Amniotic epithelial cell (primary cell): ENCODE data around the gene HS3ST6.
"Not testable (repeated sequence)": the region's sequence is repeated elsewhere in the genome, so short reads cannot be mapped to it uniquely, and the experiment has no call there.

Experiments used
- DNase-seq: peaks from one replicate; pipeline ENCODE4 v3.0.0-alpha.2; 2010; ENCODE audit warnings: low read depth

Gene HS3ST6

DNA sequence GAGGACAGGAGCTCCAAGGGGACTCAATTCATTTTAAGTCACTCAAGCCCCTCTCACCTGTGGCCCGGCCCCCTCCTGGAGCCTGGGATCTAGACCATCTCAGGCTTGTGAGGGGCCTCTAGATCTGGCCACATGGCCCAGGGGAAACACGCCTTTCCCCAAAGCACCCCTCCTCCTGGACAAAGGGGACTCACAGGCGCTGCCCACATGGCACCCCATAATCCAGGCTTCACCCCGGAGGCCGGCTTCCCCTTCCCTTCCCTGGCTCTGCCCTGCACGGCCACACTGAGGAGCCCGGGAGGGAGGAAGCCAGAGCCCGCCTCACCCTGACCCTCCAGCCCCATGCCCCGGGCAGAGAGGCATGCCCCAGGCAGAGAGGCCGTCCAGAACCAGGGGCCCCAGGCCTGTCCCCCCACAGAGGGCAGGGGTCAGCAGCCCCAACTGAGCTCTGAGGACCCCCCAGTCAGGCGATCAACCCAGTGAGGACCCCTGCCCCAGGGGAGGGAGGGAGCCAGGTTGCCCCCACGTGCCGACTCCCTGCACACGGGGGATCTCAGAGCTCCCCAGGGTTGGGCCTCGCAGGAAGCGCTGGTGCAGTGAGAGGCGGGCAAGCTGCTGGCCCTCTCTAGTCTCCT lies 10.9 kb downstream of the HS3ST6 start:
- DNase-seq: no peak

DNA sequence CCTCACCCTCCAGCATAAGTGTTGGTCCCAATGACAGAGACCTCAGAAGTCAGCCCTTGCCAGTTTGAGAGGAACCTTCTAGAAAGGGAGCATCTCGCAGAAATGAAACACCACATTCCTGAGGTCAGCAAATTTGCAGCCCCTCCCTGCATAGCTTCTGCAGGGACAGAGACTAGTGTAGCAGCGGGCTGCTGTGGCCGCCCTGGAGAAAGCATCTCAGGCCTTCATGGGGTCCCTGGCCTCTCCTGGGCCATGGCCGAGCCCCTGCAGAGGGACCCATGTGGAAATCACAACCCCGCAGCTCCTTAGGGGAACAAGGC lies 11.4 kb downstream of the HS3ST6 start:
- no peak for DNase-seq

DNA sequence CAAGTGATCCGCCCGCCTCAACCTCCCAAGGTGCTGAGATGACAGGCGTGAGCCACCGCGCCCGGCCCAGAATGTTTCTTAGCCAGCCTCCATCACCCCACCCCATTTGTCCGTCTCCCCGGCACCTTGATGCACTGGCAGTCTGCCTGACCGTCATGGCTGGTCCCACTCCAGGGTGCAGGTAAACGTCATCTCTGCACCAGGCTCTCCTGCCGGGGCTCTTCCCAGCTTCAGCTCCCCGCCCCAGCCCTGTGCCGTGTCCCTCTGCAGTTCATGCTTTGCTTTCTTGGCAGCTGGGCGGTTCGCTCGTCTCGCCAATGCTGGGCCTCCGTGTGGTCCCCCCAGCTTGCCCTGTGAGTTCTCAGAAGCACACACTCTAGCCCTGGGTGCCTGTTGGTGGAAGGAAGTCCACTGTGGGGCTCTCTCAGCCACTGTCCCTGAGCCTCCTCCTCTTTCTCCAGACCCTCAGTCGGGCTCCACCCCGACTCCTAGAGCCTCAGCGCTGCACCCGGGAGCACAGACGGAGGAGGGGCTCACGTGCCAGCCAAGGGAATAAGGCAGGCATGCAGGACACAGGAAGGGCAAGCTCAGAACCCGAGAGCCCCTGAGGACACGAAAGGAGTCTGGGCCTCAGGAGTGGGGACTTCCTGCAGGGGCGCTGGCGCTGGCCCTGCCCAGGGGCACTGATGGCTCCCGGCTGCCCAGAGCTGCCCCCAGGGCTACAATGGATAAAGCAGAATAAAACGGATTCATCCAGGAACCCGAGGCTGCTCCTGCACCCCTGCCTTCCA lies 12.0 kb downstream of the HS3ST6 start:
- DNase-seq: no peak

DNA sequence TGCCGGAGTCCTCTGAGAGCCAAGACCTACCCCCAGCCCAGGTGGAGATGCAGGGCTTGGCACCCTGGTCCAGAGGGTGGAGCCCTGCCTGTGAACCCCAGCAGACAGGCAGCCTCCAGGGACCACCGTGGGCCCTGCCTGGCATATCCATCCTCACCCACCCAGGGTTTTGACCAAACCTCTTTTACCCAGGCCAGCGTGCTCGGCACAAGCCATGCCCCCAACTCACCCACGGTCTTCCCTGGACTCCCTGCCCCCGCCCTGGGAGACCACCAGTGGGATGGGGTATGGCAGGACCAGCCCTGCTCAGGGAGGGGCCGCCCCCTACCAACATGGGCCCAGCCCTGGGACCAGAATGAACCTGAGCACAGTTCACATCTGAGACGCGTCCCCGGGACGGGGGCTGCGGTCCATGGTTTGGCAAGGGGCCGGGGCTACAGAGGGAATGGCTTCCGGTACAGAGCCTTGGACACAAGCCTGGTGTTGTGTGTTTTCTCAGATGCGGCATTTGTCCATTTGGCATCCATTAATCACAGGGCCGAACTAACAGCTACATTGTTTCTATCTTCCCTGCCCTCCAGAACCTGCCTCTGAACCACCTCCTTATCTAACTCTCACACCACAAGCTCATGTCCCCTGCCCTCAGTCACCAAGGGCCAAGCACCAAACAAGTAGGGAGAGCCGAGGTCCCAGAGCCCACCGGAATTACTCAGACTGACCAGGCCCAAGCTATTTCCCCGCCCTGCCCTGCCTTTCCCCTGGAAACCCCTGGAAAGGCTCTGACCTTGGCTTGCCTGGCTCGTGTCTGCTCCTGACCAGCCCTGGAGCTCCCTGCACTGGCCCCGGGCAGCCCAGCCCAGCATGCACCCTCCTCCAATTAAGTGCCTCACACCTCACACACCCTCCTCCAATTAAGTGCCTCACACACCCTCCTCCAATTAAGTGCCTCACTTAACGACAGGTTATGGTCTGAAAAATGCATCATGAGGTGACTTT lies 14.1 kb downstream of the HS3ST6 start:
- no peak for DNase-seq

DNA sequence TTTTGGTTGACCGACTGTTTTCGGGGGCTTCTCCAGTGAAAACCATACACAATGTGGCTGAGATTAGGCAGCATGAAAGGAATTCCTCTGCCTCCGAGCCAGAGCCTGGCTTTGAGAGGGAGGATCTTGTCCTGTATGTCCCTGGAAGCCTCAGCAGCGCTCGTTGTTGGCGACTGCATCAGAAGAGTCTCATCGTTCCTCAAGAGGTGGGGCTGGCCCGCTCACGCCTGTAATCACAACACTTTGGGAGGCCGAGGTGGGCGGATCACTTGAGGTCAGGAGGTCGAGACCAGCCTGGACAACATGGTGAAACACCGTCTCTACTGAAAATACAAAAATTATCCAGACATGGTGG lies 15.0 kb downstream of the HS3ST6 start:
- no peak for DNase-seq

DNA sequence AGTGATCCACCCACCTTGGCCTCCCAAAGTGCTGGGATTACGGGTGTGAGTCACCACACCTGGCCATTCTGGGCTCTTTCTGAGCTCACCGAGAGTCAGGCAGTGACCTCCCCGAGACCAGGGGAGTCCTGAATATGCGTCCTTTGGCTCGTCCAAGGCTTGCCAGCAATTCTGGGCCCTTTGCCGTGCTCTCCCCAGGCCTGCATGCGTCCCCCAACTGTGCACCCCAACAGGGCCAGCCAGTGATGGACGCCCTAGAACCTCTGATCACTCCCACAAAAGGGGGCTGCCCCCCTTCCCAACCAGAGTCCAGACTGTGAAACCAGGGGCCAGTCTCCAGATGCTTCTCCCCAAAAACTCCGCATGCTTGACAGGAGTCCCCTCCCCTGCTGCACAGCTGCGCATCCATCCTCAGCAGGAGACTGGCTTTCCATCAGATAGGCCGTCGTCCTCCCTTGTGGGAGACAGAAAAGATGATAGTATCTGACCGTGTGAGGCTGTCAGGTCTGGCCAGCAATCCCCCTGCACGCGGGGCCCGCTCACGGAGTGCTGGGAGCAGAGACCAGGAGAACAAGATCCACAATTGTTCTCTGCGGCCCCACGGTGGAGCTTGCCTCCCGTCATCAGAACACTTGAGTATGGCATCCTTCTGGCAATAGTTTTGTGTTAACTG lies 15.5 kb downstream of the HS3ST6 start:
- DNase-seq: no peak

DNA sequence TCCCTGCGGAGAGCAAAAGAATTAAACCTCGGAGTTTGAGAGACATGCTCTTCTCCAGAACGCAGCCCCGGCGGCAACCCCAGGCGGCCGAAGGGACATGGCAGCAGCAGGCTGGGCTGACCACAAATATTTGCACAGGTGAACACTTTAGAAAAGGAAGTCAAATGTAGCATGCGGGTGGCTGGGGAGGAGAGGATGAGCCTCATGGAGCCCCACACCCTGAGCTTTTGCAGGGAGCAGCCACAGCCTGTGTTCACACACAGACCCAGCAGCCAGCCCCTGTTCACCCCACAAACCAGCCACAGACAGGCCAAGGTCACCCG lies 17.8 kb downstream of the HS3ST6 start:
- no peak for DNase-seq

DNA sequence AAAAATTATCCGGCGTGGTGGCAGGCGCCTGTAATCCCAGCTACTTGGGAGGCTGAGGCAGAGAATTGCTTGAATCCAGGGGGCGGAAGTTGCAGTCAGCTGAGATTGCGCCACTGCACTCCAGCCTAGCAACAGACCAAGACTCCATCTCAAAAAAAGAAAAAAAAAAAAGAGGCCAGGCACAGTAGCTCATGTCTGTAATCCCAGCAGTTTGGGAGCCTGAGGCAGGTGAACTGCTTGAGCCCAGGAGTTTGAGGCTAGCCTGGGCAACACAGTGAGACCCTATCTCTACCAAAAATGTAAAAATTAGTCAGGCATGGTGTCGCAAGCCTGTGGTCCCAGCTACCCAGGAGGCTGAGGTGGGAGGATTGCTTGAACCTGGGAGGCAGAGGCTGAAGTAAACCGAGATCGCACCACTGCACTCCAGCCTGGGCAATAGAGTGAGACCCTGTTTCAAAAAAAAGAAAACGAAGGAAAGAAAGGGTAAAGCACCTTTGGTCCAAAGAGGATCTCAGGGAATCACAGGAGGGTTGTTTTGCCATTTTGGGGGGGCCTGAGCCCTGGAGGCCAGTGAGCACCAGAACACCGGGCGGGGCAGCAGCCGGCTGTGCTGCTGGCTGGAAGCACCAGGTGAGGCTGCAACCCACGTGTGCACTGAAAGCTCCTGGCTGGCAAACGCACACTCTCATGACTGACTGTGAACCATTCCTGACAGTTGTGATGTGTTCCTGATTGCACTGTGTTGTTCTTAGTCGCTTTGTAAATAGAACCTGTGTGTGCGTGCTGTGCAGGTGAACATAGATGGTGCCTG lies 18.4 kb downstream of the HS3ST6 start:
- no peak for DNase-seq

DNA sequence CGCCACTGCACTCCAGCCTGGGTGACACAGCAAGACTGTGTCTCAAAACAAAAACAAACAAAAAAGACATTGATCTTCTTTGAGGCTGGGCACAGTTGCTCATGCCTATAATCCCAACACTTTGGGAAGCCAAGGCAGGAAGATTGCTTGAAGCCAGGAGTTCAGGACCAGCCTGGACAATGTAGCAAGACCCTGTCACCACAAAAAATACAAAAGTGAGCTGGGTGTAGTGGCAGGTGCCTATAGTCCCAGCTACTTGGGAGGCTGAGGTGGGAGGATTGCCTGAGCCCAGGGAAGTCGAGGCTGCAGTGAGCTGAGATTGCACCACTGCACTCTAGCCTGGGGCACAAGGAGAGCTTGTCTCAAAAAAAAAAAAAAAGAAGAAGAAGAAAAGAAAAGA lies 20.5 kb downstream of the HS3ST6 start:
- not testable (repeated sequence) for DNase-seq

DNA sequence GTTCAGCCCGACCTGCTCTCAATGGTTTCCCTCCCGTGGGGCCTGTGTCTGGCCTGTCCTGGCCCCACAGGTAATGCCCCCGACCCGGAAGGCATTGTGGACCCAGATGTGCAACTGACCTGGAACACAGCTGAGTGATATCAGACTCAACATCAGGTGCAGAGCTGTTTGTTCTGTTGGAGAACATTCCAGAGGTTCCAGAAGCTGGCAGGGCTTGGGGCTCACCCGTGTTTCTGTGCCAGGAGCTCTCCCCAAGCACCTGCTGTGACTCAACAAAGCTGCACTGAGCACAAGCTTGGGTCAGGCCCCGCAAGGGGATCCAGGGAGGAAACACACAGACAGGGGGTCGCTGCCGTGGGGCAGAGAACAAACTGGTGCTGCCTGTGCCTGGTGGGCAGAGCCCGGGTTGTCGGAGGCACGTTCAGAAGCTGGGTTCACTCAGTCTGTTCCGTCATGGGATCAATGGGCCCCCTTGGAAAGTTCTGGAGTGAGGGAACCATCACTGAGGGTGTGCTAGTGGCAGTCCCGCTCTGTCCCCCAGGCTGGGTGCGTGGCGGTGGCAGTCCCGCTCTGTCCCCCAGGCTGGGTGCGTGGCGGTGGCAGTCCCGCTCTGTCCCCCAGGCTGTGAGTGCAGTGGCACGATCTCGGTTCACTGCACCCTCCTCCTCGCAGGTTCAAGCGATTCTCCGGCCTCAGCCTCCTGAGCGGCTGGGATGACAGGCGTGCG lies 22.1 kb downstream of the HS3ST6 start:
- no peak for DNase-seq

DNA sequence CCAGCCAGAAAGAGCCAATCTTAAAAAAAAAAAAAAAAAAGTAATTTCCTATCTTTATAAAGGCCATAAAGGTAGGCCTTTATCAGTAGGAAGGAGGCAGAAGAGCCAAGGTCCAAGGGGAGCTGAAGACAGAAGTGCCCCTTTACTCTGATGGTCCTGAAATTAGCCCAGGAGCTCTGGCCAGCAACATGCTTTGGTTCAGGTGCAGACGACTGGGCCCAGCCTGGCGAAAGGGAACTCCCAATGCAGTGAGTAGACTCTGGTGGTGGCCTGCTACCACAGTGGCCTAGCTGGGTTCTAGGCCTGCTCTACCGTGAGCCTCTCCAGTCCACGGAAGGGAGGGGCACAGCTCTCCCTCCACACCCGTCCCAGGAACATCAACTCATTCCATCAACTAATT lies 23.1 kb downstream of the HS3ST6 start:
- no peak for DNase-seq

DNA sequence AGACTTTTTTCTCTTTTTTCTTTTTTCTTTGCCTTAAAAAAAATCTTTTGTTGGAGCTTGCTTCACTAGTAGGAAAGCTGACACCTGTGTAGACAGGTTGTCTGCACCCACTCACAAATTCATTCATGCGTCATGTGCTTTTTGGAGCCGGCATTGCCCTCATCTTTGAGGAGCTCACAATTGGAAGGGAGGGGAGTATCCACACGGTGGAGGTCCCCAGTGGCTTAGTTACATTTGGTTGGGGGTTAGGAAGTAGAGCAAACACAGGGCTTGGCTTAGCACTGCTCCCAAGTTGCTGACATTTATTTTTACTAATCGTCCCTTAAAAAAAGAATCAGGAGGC lies 27.5 kb downstream of the HS3ST6 start:
- no peak for DNase-seq

DNA sequence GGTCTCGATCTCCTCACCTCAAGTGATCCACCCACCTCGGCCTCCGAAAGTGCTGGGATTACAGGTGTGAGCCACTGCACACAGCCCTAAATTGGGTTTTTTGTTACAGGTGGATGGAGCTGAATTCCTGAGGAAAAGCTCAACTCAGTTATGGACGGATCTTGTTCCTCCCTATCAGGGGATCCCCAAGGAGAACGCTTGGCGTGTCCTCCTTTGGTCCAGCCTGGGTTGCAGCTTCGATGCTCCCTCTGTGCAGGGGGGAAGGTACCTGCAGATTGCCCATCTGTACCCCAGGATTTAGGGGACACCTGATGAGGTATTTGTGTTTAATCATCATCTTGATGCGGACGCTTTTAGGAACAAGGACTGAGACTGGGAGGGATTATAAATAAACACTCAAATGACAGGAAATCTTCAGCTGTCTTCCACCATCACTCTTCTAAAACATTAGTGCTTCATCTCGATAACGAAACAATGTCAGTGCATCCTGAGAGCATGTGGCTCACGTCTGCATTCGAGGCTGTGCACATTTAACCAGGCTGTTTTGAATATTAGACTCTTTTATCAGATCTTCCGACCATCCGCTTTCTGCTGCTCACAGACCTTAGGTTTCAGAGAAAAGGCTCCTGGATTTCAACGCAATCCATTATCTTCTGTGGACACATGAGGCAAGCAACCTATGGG lies 28.0 kb downstream of the HS3ST6 start:
- DNase-seq: no peak

DNA sequence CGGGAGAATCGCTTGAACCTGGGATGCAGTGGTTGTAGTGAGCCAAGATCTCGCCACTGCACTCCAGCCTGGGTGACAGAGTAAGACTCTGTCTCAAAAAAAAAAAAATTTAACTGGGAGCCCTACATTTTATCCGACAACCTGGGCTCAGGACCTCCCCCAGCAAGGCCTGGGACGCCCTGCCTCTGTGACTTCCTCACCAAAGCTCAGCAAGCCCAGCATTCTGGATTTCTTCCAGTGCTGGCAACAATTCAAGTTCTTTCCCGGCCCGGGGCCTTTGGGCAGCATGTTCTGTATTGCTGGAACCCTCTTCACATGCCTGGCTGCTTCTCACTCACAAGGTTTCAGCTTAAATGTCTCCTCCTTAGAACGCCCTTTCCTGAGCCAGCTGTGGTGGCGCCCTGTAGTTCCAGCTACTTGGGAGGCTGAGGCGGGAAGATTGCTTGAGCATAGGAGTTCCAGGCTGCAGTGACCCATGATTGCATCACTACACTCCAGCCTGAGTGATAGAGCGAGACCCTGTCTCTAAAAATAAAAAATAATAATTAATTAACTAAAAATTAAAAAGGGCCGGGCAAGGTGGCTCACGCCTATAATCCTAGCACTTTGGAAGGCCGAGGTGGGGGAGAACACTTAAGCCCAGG lies 30.4 kb downstream of the HS3ST6 start:
- DNase-seq: no peak

DNA sequence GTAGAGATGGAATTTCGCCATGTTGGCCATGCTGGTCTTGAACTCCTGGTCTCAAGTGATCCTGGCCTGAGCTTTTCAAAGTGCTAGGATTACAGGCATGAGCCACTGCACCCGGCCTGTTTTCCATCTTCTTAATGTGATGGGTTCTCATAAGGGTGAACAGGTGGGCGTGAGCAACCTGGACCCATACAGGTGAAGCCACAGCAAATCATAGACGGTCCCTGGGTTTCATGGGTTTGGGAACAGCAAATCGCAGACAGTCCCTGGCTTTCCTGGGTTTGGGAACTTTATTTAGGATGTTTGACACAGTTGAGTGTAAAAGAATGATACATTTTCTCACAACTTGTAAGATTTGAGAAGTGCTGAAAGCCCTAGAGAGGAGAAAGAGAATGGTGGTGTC lies 33.3 kb downstream of the HS3ST6 start:
- DNase-seq: no peak

DNA sequence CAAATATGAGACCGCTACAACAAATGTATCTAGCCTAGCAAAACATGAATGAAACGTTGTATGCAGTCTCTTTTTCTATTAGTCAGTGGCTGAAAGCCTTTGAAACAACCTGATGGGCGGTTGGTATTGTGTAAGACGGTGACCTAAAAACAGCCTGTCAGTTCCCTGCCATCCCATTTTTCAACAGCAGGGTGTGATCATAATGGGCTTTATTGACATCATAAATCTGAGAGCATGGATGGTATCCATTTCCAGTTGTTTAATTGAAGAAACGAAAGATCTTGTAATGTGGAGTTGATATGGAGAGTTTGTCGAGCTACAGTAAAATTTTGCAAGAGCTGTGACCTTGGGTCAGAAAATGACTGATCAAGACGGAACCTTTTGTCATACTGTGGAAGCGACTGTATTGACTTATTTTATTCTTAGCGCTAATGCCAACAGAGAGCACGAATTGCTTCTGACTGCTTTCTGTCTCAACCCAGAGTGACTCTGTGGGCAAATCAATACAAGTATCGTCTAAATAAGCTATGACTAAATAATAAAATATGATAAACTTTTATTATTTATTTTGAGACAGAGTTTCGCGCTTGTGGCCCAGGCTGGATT lies 34.0 kb downstream of the HS3ST6 start:
- peak; percentile 42 for DNase-seq

DNA sequence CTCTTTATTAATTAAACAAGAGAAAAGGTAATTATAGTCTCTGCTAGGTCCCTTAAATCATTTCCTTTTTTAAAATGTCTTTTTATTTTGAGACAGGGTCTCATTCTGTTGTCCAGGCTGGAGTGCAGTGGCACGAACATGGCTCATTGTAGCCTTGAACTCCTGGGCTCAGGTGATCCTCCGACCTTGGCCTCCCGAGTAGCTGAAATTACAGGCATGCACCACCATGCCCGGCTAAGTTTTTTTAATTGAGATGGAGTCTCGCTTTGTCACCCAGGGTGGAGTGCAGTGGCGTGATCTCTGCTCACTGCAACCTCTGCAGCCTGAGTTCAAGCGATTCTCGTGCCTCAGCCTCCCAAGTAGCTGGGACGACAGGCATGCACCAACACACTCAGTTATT lies 37.0 kb downstream of the HS3ST6 start:
- DNase-seq: not testable (repeated sequence)

DNA sequence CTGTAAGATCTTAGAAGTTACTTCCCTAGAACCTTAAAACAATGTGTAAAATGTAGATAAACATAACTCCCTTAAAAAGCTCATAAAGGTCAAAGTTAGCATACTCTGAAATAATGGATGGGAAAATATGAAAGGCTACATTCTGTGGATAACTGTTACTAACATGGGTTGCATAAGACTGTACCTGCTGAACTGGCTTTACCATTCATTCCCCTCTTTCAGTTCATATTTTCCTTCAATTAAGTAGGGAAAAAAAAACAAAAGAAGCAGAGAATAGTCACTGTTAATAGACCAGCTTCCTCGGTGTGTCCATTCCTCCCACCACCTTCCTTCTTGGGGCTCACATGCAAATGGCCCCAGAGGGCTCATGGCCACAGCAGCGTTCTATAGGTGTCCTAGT lies 38.7 kb downstream of the HS3ST6 start:
- no peak for DNase-seq

DNA sequence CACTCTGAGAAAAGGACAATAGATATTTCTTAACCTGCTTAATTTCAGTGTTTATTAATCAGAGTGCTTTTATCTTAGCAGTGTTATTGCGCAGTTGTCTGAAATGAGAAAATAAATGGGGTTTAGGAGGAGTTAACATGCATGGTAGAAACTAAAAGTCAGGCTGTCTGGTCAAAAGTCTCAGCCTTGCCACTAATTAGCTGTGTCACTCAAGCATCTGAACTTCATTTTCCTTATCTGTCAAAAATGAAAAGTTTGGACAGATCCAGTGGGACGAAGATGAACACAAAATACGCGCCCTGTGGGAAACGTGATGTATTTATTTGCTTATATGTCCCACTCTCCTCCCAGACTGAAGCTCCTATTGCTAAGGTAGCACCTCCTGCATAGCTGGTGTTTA lies 40.0 kb downstream of the HS3ST6 start:
- DNase-seq: no peak

DNA sequence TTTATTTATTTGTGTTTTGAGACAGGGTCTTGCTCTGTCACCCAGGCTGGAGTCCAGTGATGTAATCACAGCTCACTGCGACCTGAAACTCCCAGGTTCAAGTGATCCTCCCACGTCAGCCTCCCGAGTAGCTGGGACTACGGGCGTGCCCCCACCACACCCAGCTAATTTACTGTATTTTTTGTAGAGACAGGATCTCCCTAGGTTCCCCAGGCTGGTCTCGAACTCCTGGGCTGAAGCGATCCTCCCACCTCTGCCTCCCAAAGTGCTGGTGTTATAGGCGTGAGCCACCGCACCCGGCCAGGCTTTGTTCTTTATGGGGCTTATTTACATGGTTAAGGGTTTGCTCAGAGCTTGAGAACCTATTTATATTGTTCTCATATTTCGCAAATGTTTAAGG lies 40.4 kb downstream of the HS3ST6 start:
- DNase-seq: no peak
